IPS-NIHi7 (cell line): Measurements from ENCODE around the gene GUCY2F.

ENCODE experiments used
- DNase-seq: peaks from one replicate; pipeline ENCODE4 v3.0.0; 2012; ENCODE audit warnings: mixed read lengths; ENCODE audit errors: extremely low spot score

Gene GUCY2F

DNA sequence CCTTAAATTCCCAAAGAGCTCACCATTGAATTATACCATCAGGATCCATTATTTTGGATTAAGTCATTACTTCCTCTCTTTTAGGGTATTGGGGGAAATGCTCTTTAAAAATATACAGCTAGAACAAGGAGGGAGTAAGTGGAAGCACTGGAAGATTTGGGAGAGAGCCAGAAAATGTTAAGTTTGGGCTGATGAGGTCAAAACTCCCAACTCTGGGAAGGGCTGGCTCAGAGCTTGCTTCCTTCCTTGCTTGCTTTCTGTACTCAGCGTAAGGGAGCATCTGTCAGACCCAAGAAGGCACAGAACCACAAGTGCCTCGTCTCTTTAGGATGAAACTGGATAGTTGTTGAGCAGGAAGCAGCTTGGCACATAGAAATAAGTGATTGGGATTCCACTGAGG is 138.2 kb downstream of the GUCY2F start:
- DNase-seq, result no peak

DNA sequence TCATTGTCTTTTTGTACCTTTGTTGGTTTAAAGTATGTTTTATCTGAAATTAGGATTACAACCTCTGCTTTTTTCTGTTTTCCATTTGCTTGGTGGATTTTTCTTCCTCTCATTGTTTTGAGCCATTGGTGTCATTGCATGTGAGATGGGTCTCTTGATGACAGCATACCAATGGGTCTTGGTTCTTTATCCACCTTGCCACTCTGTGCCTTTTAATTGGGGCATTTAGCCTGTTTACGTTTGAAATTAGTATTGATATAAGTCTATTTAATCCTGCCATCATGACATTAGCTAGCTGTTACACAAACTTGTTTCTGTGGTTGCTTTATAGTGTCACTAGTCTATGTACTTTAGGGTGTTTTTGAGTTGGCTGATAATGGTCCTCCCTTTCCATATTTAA is 145.7 kb downstream of the GUCY2F start:
- DNase-seq, result no peak

DNA sequence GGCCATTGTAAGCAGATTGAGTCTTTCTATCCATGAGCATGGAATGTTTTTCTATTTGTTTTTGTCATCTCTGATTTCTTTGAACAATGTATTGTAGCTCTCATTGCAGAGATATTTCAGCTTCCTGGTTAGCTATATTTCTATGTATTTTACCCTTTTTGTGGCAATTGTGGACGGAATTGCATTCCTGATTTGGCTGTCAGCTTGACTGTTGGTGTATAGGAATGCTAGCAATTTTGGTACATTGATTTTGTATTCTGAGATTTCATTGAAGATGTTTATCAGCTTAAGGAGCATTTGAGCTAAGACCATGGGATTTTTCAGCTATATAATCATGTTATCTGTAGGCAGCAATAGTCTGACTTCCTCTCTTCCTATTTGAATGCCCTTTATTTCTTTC is 154.6 kb downstream of the GUCY2F start:
- DNase-seq, result no peak
